IMR-90 (cell line): ENCODE results near the gene GJB5. TPM values are rescaled to one million over a fixed set of nuclear protein-coding genes. Genes with fewer than 3 reads are reported as not detected.

Experiments used
- ATAC-seq: fragments of 200-7000 bp; cut with Tn5 transposase; 2 replicates; pipeline ENCODE4 v1.9.1; 2020; ENCODE audit warnings: low read depth, mild to moderate bottlenecking, moderate library complexity
- BruUV-seq: library from RNA; stranded (reverse); fragments of 400-500 nt; replicated peaks from 2 replicates; lab custom pipeline; 2021; lab: Mats Ljungman, UMichigan
- CTCF ChIA-PET: fragments of 300-600 bp; formaldehyde crosslinking; extraction: SDS; loops from one replicate; lab custom pipeline; 2021; ENCODE audit warnings: antibody characterized with exemption; lab: Yijun Ruan, JAX
- POLR2A ChIA-PET: fragments of 300-600 bp; sonication (Branson Sonifier 250); formaldehyde crosslinking; loops from one replicate; lab custom pipeline; 2022; ENCODE audit warnings: antibody characterized with exemption; ENCODE audit not compliant: unreplicated experiment; lab: Charles Lee
- DNase-seq: peaks from one replicate; pipeline ENCODE4 v3.0.0; 2013
- H2AFZ ChIP-seq: replicated peaks from 2 replicates; pipeline ENCODE3; 2013; ENCODE audit warnings: low read length, mild to moderate bottlenecking; ENCODE audit not compliant: poor library complexity
- H2AK5ac ChIP-seq: 2 replicates; pipeline ENCODE4 v1.6.1; 2013; ENCODE audit warnings: low read depth, low read length, inconsistent platforms
- H2AK9ac ChIP-seq: replicated peaks from 2 replicates; pipeline ENCODE3; 2013; ENCODE audit warnings: mild to moderate bottlenecking, low read depth, low read length, moderate library complexity; ENCODE audit not compliant: poor library complexity
- H2BK120ac ChIP-seq: 2 replicates; pipeline ENCODE4 v1.6.1; 2013; ENCODE audit warnings: low read depth, low read length, inconsistent platforms
- H2BK15ac ChIP-seq: 3 replicates; pipeline ENCODE4 v1.6.1; 2013; ENCODE audit warnings: low read depth, low read length, inconsistent platforms
- H2BK20ac ChIP-seq: 2 replicates; pipeline ENCODE4 v1.6.1; 2013; ENCODE audit warnings: low read depth, mild to moderate bottlenecking, inconsistent platforms, low read length, moderate library complexity
- H2BK5ac ChIP-seq: 2 replicates; pipeline ENCODE4 v1.6.1; 2013; ENCODE audit warnings: mild to moderate bottlenecking, low read depth, low read length, inconsistent platforms; ENCODE audit not compliant: poor library complexity, severe bottlenecking
- H3K14ac ChIP-seq: replicated peaks from 2 replicates; pipeline ENCODE4 v1.6.1; 2013; ENCODE audit warnings: low read depth, low read length, inconsistent platforms
- H3K18ac ChIP-seq: 2 replicates; pipeline ENCODE4 v1.6.1; 2013; ENCODE audit warnings: low read depth, low read length, control low read depth
- H3K23ac ChIP-seq: 2 replicates; pipeline ENCODE4 v1.6.1; 2013; ENCODE audit warnings: low read depth, low read length, inconsistent platforms
- H3K27ac ChIP-seq: 2 replicates; pipeline ENCODE4 v1.5.1; 2013; ENCODE audit warnings: mild to moderate bottlenecking, control low read depth, low read length; ENCODE audit not compliant: insufficient read depth
- H3K27me3 ChIP-seq: 2 replicates; pipeline ENCODE4 v1.6.1; 2013; ENCODE audit warnings: low read length; ENCODE audit not compliant: control insufficient read depth, insufficient read depth
- H3K36me3 ChIP-seq: 2 replicates; pipeline ENCODE4 v1.6.1; 2013; ENCODE audit warnings: low read length, mixed read lengths; ENCODE audit not compliant: control insufficient read depth, insufficient read depth
- H3K4ac ChIP-seq: 2 replicates; pipeline ENCODE4 v1.6.1; 2013; ENCODE audit warnings: low read depth, low read length, inconsistent platforms
- H3K4me1 ChIP-seq: 2 replicates; pipeline ENCODE4 v1.6.1; 2013; ENCODE audit warnings: low read length, mixed read lengths; ENCODE audit not compliant: control insufficient read depth, insufficient read depth
- H3K4me2 ChIP-seq: 2 replicates; pipeline ENCODE4 v1.6.1; 2013; ENCODE audit warnings: low read depth, mild to moderate bottlenecking, control low read depth, low read length, moderate library complexity
- H3K4me3 ChIP-seq: 2 replicates; pipeline ENCODE4 v1.5.1; 2013; ENCODE audit warnings: low read depth, mild to moderate bottlenecking, control low read depth, low read length, moderate library complexity; ENCODE audit not compliant: insufficient read depth
- H3K56ac ChIP-seq: 2 replicates; pipeline ENCODE4 v1.6.1; 2013; ENCODE audit warnings: low read length, inconsistent platforms; ENCODE audit not compliant: insufficient read depth; ENCODE audit errors: extremely low read depth
- H3K79me1 ChIP-seq, 2 experiments: 2 replicates each; pipeline ENCODE4 v1.6.1; 2013; ENCODE audit warnings: low read length in 2 of 2, inconsistent platforms in 1 of 2, low read depth in 1 of 2
- H3K9ac ChIP-seq: 2 replicates; pipeline ENCODE4 v1.6.1; 2013; ENCODE audit warnings: low read depth, low read length, control low read depth
- H3K9me1 ChIP-seq: 2 replicates; pipeline ENCODE4 v1.6.1; 2013; ENCODE audit warnings: low read length, inconsistent platforms; ENCODE audit not compliant: insufficient read depth
- H3K9me3 ChIP-seq: 2 replicates; pipeline ENCODE4 v1.6.1; 2013; ENCODE audit warnings: low read length; ENCODE audit not compliant: control insufficient read depth, insufficient read depth
- H4K20me1 ChIP-seq: 2 replicates; pipeline ENCODE4 v1.6.1; 2013; ENCODE audit warnings: low read length, inconsistent platforms; ENCODE audit not compliant: insufficient read depth
- H4K5ac ChIP-seq: 2 replicates; pipeline ENCODE4 v1.6.1; 2013; ENCODE audit warnings: mild to moderate bottlenecking, low read depth, low read length, control low read depth
- H4K8ac ChIP-seq, 2 experiments: 2 replicates each; pipeline ENCODE4 v1.6.1; 2013; ENCODE audit warnings: low read depth in 2 of 2, low read length in 2 of 2, control low read depth in 1 of 2, inconsistent platforms in 1 of 2
- H4K91ac ChIP-seq: 2 replicates; pipeline ENCODE4 v1.6.1; 2013; ENCODE audit warnings: low read depth, low read length, inconsistent platforms; ENCODE audit not compliant: insufficient read depth
- BHLHE40 ChIP-seq: fragments of 150-350 bp; IDR thresholded peaks from 2 replicates; pipeline ENCODE4 v1.6.1; 2016; ENCODE audit warnings: mild to moderate bottlenecking, low read depth, low read length
- CEBPB ChIP-seq: IDR thresholded peaks from 2 replicates; pipeline ENCODE4 v1.6.1; 2012; ENCODE audit warnings: low read depth, low read length, improper control_type of control experiment
- CHD1 ChIP-seq: IDR thresholded peaks from 2 replicates; pipeline ENCODE4 v1.6.1; 2012; ENCODE audit warnings: low read depth, low read length, improper control_type of control experiment
- FOS ChIP-seq: fragments of 150-350 bp; IDR thresholded peaks from 2 replicates; pipeline ENCODE4 v1.6.1; 2016; ENCODE audit warnings: low read depth, low read length
- MAFK ChIP-seq: IDR thresholded peaks from 2 replicates; pipeline ENCODE4 v1.6.1; 2012; ENCODE audit warnings: low read depth, low read length, improper control_type of control experiment
- MAZ ChIP-seq: IDR thresholded peaks from 2 replicates; pipeline ENCODE4 v1.6.1; 2012; ENCODE audit warnings: low read depth, mild to moderate bottlenecking, low read length, improper control_type of control experiment, moderate library complexity, borderline replicate concordance
- MXI1 ChIP-seq: IDR thresholded peaks from 2 replicates; pipeline ENCODE4 v1.6.1; 2012; ENCODE audit warnings: low read depth, mild to moderate bottlenecking, low read length, moderate library complexity, borderline replicate concordance
- NFE2L2 ChIP-seq: fragments of 150-350 bp; IDR thresholded peaks from 2 replicates; pipeline ENCODE4 v1.6.1; 2016; ENCODE audit warnings: low read depth, mild to moderate bottlenecking, low read length
- POLR2A ChIP-seq: IDR thresholded peaks from 2 replicates; pipeline ENCODE4 v1.6.1; 2012; ENCODE audit warnings: mild to moderate bottlenecking, low read depth, low read length
- RAD21 ChIP-seq: IDR thresholded peaks from 2 replicates; pipeline ENCODE4 v1.6.1; 2012; ENCODE audit warnings: low read length, improper control_type of control experiment
- RCOR1 ChIP-seq: IDR thresholded peaks from 2 replicates; pipeline ENCODE4 v1.6.1; 2012; ENCODE audit warnings: mild to moderate bottlenecking, low read length, improper control_type of control experiment; ENCODE audit not compliant: insufficient replicate concordance
- RFX5 ChIP-seq: IDR thresholded peaks from 2 replicates; pipeline ENCODE4 v1.8.0; 2012; ENCODE audit warnings: low read depth, mild to moderate bottlenecking, low read length, moderate library complexity
- SMC3 ChIP-seq: fragments of 150-350 bp; IDR thresholded peaks from 2 replicates; pipeline ENCODE4 v1.6.1; 2016; ENCODE audit warnings: low read depth, mild to moderate bottlenecking, antibody characterized with exemption, low read length, moderate library complexity
- WGBS, 2 experiments: methylation state at CpG; one replicate each; pipeline versions ENCODE4 v1.1.5 to v1.1.7; 2013; ENCODE audit warnings: missing lambda C conversion rate in 2 of 2; ENCODE audit not compliant: insufficient read length in 1 of 2; ENCODE audit errors: extremely low coverage in 2 of 2; 5-methylcytosine and 5-hydroxymethylcytosine counted together
- dilution Hi-C: fragments of 300-500 bp; cut with HindIII; formaldehyde crosslinking; loops from one replicate; pipeline ENCODE4 v1.14.3; 2018; ENCODE audit warnings: low sequenced_read_pairs; ENCODE audit not compliant: unreplicated experiment
- in situ Hi-C: fragments of 300-500 bp; cut with MboI; formaldehyde crosslinking; loops from 3 replicates; pipeline ENCODE4 v1.14.3; 2019; ENCODE audit warnings: low sequenced_read_pairs, inconsistent platforms, mixed read lengths
- intact Hi-C: fragments of 100-400 bp; cut with micrococcal nuclease; formaldehyde crosslinking; loops from 2 replicates; pipeline ENCODE4 v1.10.0; 2022
- polyA plus RNA-seq, 3 experiments: library from polyadenylated mRNA; depleted of rRNA; stranded (reverse); fragments of >200 nt; gene quantifications; 2 replicates each; pipeline ENCODE4 v1.2.3, GENCODE V29; 2012; ENCODE audit warnings: low replicate concordance in 1 of 3
- total RNA-seq: library from RNA; depleted of rRNA; stranded (reverse); fragments of >200 nt; gene quantifications from 2 replicates; pipeline ENCODE4 v1.2.3, GENCODE V29; 2012
- TF ChIP-seq, protein P1 (sequence below): conservative IDR thresholded peaks from 2 replicates; pipeline ENCODE4 v1.5.1; 2012; ENCODE audit warnings: mild to moderate bottlenecking, low read depth, low read length, improper control_type of control experiment
- TF ChIP-seq, protein P2 (sequence below): fragments of 150-350 bp; IDR thresholded peaks from 2 replicates; pipeline ENCODE4 v1.6.1; 2016; ENCODE audit warnings: low read depth, mild to moderate bottlenecking, low read length, moderate library complexity, borderline replicate concordance
- TF ChIP-seq, protein P3 (sequence below): fragments of 150-350 bp; IDR thresholded peaks from 2 replicates; pipeline ENCODE4 v1.6.1; 2017; ENCODE audit warnings: mild to moderate bottlenecking, antibody characterized with exemption, low read length, low read depth

Gene GJB5
- total and polyA plus RNA-seq, 2 of the 4 experiments (the other 2 are of a cell fraction) = 0.10 TPM; not detected in 1

DNA sequence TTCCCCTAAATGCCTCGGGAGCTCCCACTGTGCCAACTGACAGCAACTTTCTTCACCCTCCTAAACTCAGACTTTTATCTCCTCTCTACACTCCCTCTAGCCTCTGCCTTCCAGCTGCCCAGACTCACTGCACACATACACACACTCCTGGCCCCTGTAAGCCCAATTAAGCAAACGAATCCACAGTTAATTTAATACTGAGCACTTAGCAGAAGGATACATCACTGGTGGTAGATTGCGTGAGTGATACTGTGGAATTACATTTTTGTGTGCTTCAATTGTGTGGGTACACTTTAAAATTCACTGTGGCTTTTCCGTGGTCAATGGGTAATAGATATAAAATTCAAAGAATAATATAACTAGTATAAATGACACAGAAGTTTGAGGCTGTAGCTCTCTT is 33.6 kb upstream of the GJB5 start:
- H3K4ac ChIP-seq = no peak overlapping the region
- ATAC-seq (no peak), DNase-seq (no peak)
- intact Hi-C loops = no loop called here
- 13% methylated on average over 1 of the region's 4 CpGs; no CpG with 5 or more reads in 1 of the 2 experiments for WGBS, 2 experiments
- H4K8ac ChIP-seq = no peak overlapping the region
- no peaks in the 10 kb centered on the region for H3K9me3 ChIP-seq
- no peaks in the 10 kb centered on the region for H3K36me3 ChIP-seq
- H3K9me1 ChIP-seq = no peaks in the 10 kb centered on the region
- no peak overlapping the region for H3K4me3 ChIP-seq
- no peaks in the 10 kb centered on the region for H3K27me3 ChIP-seq
- no peaks in the 10 kb centered on the region for H3K79me1 ChIP-seq
- H4K20me1 ChIP-seq = no peaks in the 10 kb centered on the region
- H2AK5ac ChIP-seq = no peak overlapping the region
- in situ Hi-C loops = no loop called here
- no peak overlapping the region for H3K27ac ChIP-seq
- ChIA-PET CTCF (interaction anchor here (0.6 kb wide), 1 partner anchor 1093 kb away, joined by 3 read pairs; no protein-coding TSS in a partner anchor), POLR2A (no interaction called here)
- no peak overlapping the region for H4K91ac ChIP-seq
- H2BK15ac ChIP-seq = no peak overlapping the region
- no peak overlapping the region for H2BK120ac ChIP-seq
- no peak overlapping the region for H2BK20ac ChIP-seq
- no peak overlapping the region for H3K23ac ChIP-seq
- no peak overlapping the region for H3K9ac ChIP-seq
- no peak overlapping the region for H3K56ac ChIP-seq
- H3K14ac ChIP-seq = no peak overlapping the region
- dilution Hi-C loops = no loop called here
- no peak overlapping the region for H2AFZ ChIP-seq
- H3K4me1 ChIP-seq = no peaks in the 10 kb centered on the region
- no peak overlapping the region for H2AK9ac ChIP-seq
- TF ChIP-seq MXI1 (no peak), RCOR1 (no peak), RFX5 (no peak), FOS (no peak), MAZ (no peak), POLR2A (no peak), CHD1 (no peak), CEBPB (no peak), RAD21 (no peak), MAFK (no peak), SMC3 (no peak), NFE2L2 (no peak), BHLHE40 (no peak)
- TF ChIP-seq, protein P1, sequence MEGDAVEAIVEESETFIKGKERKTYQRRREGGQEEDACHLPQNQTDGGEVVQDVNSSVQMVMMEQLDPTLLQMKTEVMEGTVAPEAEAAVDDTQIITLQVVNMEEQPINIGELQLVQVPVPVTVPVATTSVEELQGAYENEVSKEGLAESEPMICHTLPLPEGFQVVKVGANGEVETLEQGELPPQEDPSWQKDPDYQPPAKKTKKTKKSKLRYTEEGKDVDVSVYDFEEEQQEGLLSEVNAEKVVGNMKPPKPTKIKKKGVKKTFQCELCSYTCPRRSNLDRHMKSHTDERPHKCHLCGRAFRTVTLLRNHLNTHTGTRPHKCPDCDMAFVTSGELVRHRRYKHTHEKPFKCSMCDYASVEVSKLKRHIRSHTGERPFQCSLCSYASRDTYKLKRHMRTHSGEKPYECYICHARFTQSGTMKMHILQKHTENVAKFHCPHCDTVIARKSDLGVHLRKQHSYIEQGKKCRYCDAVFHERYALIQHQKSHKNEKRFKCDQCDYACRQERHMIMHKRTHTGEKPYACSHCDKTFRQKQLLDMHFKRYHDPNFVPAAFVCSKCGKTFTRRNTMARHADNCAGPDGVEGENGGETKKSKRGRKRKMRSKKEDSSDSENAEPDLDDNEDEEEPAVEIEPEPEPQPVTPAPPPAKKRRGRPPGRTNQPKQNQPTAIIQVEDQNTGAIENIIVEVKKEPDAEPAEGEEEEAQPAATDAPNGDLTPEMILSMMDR = no peak
- TF ChIP-seq, protein P2, sequence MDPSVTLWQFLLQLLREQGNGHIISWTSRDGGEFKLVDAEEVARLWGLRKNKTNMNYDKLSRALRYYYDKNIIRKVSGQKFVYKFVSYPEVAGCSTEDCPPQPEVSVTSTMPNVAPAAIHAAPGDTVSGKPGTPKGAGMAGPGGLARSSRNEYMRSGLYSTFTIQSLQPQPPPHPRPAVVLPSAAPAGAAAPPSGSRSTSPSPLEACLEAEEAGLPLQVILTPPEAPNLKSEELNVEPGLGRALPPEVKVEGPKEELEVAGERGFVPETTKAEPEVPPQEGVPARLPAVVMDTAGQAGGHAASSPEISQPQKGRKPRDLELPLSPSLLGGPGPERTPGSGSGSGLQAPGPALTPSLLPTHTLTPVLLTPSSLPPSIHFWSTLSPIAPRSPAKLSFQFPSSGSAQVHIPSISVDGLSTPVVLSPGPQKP = no peak
- TF ChIP-seq, protein P3, sequence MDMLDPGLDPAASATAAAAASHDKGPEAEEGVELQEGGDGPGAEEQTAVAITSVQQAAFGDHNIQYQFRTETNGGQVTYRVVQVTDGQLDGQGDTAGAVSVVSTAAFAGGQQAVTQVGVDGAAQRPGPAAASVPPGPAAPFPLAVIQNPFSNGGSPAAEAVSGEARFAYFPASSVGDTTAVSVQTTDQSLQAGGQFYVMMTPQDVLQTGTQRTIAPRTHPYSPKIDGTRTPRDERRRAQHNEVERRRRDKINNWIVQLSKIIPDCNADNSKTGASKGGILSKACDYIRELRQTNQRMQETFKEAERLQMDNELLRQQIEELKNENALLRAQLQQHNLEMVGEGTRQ = no peak
- no peak overlapping the region for H2BK5ac ChIP-seq
- no TSS peak for BruUV-seq
- no peak overlapping the region for H3K4me2 ChIP-seq
- H4K5ac ChIP-seq = no peak overlapping the region
- H3K18ac ChIP-seq = no peak overlapping the region
